KG1 (cell line): ENCODE data around the gene GCSAM.

Source experiments
- DNase-seq: peaks from one replicate; lab custom pipeline; 2025; lab: John Stamatoyannopoulos, UW

Gene GCSAM

GRCh38 chr3:112132975-112133448, at the start of gene GCSAM:
GCSAM (minus strand) TSS chr3:112133248; CDS start chr3:112133120, 128 bp downstream.
- DNase-seq: peak; percentile 35

- no peak for DNase-seq
Measured at GRCh38 chr3:112175646-112176045, 42.6 kb upstream of the GCSAM start.

- DNase-seq: no peak
Measured at GRCh38 chr3:112175037-112175436, 42.0 kb upstream of the GCSAM start.

- no peak for DNase-seq
Measured at GRCh38 chr3:112171144-112171543, 38.1 kb upstream of the GCSAM start.

GRCh38 chr3:112170046-112170445, 37.0 kb upstream of the GCSAM start:
- no peak for DNase-seq

GRCh38 chr3:112167758-112168157, 34.7 kb upstream of the GCSAM start:
- no peak for DNase-seq

- no peak for DNase-seq
Measured at GRCh38 chr3:112149136-112149535, 16.1 kb upstream of the GCSAM start.

GRCh38 chr3:112143689-112144088, 10.6 kb upstream of the GCSAM start:
- DNase-seq: no peak

GRCh38 chr3:112143251-112143650, 10.2 kb upstream of the GCSAM start:
- DNase-seq: no peak

- no peak for DNase-seq
Measured at GRCh38 chr3:112141293-112141692, 8.2 kb upstream of the GCSAM start.

- DNase-seq: no peak
Measured at GRCh38 chr3:112140584-112140983, 7.5 kb upstream of the GCSAM start.

- DNase-seq: no peak
Measured at GRCh38 chr3:112138219-112138969, 5.3 kb upstream of the GCSAM start.

- no peak for DNase-seq
Measured at GRCh38 chr3:112137781-112138180, 4.7 kb upstream of the GCSAM start.

- no peak for DNase-seq
Measured at GRCh38 chr3:112136959-112137693, 4.1 kb upstream of the GCSAM start.

- no peak for DNase-seq
Measured at GRCh38 chr3:112136046-112136445, 3.0 kb upstream of the GCSAM start.

GRCh38 chr3:112134335-112135124, 1.5 kb upstream of the GCSAM start:
- DNase-seq: no peak

- no peak for DNase-seq
Measured at GRCh38 chr3:112133626-112134334, 732 bp upstream of the GCSAM start.

GRCh38 chr3:112132554-112132953, 494 bp downstream of the GCSAM start:
- DNase-seq: no peak

- no peak for DNase-seq
Measured at GRCh38 chr3:112132088-112132487, 960 bp downstream of the GCSAM start.

- no peak for DNase-seq
Measured at GRCh38 chr3:112131111-112131510, 1.9 kb downstream of the GCSAM start.

GRCh38 chr3:112130638-112130993, 2.4 kb downstream of the GCSAM start:
- no peak for DNase-seq
